Muscle layer of colon (tissue), 2 donors: ENCODE measurements around the gene ENO2.
A peak's percentile ranks its signal among the peaks of the same experiment; 100 is the strongest.

Experiments used
- H3K27ac ChIP-seq: one replicate; pipeline ENCODE4 v1.7.0; 2013; ENCODE audit warnings: low read depth, mild to moderate bottlenecking, low read length, moderate library complexity
- H3K27me3 ChIP-seq, 2 donors: one replicate each; pipeline ENCODE4 v1.7.0; 2013; ENCODE audit warnings: low read length in 2 of 2, mild to moderate bottlenecking in 2 of 2; ENCODE audit not compliant: insufficient read depth in 2 of 2, control insufficient read depth in 1 of 2
- H3K36me3 ChIP-seq: one replicate; pipeline ENCODE4 v1.7.0; 2013; ENCODE audit warnings: mild to moderate bottlenecking, low read length; ENCODE audit not compliant: insufficient read depth
- H3K4me1 ChIP-seq: one replicate; pipeline ENCODE4 v1.7.0; 2013; ENCODE audit warnings: mild to moderate bottlenecking, low read length; ENCODE audit not compliant: insufficient read depth
- H3K4me3 ChIP-seq, 2 donors: one replicate each; pipeline ENCODE4 v1.7.0; 2013; ENCODE audit warnings: low read length in 2 of 2, low read depth in 1 of 2, mild to moderate bottlenecking in 1 of 2, moderate library complexity in 1 of 2
- H3K9ac ChIP-seq: one replicate; pipeline ENCODE4 v1.7.0; 2013; ENCODE audit warnings: low read length
- H3K9me3 ChIP-seq: one replicate; pipeline ENCODE4 v1.7.0; 2013; ENCODE audit warnings: mild to moderate bottlenecking, low read length
- donor health status: abdominal sarcoma.
- donor health status: Adenocarcinoma of cecum.

The ENO2 gene

GRCh38 chr12:6956021-6956727 is 41.8 kb downstream of the ENO2 start:
- H3K9ac ChIP-seq, result no peak overlapping the region
- H3K27ac ChIP-seq, result no peak overlapping the region
- peaks cover 12% of the 10 kb centered on the region for H3K4me1 ChIP-seq
- H3K36me3 ChIP-seq, result no peaks in the 10 kb centered on the region
- H3K4me3 ChIP-seq, result no peak overlapping the region
- H3K27me3 ChIP-seq, result no peaks in the 10 kb centered on the region
- no peaks in the 10 kb centered on the region for H3K9me3 ChIP-seq

DNA sequence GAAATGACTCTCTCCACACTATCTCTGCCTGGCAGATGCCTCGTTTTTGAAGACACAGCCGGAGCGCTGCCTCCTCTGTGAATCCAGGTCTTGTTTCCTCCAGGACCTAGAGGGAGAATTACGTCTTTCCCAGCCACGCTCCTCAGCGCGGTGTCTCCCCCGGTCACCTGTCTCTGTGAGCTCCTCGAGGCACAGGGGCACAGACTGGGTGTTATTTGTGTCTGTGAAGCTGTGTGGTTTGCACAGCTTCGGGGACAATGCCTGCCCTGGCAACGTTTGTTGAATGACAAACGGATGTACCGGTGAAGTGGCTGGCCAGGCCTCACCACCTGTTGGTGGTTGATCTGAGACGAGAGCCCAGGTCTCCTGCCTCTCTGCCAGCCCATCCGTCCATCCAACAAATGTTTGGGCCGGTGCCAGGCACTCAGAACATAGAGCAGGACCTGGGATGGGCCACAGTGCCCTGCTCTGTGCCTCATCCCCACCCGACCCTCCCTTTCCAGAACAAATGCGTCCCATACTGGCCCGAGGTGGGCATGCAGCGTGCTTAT is 42.8 kb downstream of the ENO2 start:
- Histone ChIP-seq H3K9me3 (no peaks in the 10 kb centered on the region), H3K27me3 (no peaks in the 10 kb centered on the region), H3K4me1 (peaks cover 22% of the 10 kb centered on the region), H3K4me3 (no peak overlapping the region), H3K9ac (no peak overlapping the region), H3K36me3 (no peaks in the 10 kb centered on the region), H3K27ac (no peak overlapping the region)

DNA sequence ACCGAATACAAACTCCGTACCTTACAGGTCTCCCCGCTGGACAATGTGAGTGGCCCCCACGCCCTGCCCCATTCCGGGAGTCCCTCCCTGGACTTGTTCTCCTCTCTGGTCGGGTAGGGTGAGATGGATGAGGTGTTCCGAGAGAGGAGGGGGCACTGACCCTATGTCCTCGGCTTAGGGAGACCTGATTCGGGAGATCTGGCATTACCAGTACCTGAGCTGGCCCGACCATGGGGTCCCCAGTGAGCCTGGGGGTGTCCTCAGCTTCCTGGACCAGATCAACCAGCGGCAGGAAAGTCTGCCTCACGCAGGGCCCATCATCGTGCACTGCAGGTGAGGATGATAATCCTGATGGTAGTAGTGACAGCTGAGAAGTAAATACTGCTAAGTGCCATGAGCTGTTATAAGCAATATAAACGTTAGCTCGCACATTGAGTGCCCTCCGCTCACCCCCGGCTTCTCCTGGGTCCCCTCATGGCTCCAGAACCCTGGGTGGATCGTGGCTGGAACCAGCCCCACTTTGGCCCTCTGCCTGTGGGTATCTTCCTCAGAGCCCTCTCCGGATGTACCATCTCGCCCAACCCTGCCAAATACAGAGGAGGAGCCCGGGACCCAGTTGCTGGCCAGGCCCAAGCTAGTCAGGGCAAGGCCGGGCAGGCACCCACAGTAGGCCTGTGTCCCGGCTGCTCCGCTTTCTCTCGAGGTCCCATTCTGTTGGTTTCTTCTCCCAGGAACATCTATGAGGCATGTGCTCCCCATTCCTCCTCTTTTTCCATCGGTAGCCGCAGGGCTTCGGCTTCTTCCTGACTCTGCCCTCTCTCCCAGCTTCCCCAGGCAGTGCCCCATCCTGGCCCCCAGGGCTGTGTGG is 43.6 kb downstream of the ENO2 start:
- Histone ChIP-seq H3K36me3 (no peaks in the 10 kb centered on the region), H3K4me3 (no peak overlapping the region), H3K4me1 (peaks cover 29% of the 10 kb centered on the region), H3K27me3 (no peaks in the 10 kb centered on the region), H3K9ac (no peak overlapping the region), H3K9me3 (no peaks in the 10 kb centered on the region), H3K27ac (no peak overlapping the region)

- H3K27ac ChIP-seq, result no peak overlapping the region
- no peak overlapping the region for H3K4me3 ChIP-seq
- H3K4me1 ChIP-seq, result peaks cover 29% of the 10 kb centered on the region
- H3K36me3 ChIP-seq, result no peaks in the 10 kb centered on the region
- H3K9me3 ChIP-seq, result no peaks in the 10 kb centered on the region
- H3K9ac ChIP-seq, result no peak overlapping the region
- no peaks in the 10 kb centered on the region for H3K27me3 ChIP-seq
These were observed 44.3 kb downstream of the ENO2 start for GRCh38 chr12:6958609-6959057.

DNA sequence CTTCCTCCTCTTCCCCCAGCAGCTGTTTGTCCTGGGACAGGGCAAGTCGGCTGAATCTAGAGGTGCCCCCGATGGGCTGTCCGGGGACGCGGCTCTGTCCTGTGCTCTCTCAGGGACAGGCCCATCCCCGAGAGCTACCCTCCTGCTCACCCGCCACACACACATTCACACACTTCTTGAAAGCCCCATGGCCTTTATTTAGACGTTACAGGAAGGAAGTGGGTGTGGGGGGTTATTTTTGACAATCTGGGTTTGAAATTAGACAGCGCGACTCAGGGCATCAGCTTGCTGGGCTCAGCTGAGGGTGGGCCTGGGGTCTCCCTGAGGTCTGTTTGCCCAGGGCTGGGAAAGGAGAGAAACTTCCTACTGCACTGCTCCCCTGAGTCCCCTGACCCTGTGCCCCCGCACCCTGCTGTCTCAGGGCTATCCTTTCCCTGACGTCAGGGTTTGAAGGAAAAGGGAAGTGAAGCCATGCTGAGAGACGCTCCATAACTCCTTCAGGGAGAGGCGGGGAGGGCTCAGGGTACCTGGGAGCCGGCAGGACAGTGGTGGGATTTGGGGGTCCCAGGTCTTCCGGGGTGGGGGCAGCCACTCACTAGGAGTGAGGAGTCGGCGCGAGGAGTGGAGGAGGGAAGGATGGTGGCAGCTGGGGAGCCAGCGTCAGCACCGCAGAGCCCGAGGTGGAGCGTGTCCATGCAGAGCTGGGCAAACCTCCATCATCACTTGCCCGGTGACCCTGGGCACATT is 44.9 kb downstream of the ENO2 start:
- no peaks in the 10 kb centered on the region for H3K9me3 ChIP-seq
- H3K4me1 ChIP-seq, result peaks cover 26% of the 10 kb centered on the region
- H3K4me3 ChIP-seq, result no peak overlapping the region
- no peak overlapping the region for H3K9ac ChIP-seq
- H3K27ac ChIP-seq, result no peak overlapping the region
- H3K27me3 ChIP-seq, result no peaks in the 10 kb centered on the region
- H3K36me3 ChIP-seq, result no peaks in the 10 kb centered on the region

- no peak overlapping the region for H3K4me3 ChIP-seq
- no peak overlapping the region for H3K9ac ChIP-seq
- H3K27ac ChIP-seq, result no peak overlapping the region
These were observed 45.6 kb downstream of the ENO2 start for GRCh38 chr12:6959805-6960592.

DNA sequence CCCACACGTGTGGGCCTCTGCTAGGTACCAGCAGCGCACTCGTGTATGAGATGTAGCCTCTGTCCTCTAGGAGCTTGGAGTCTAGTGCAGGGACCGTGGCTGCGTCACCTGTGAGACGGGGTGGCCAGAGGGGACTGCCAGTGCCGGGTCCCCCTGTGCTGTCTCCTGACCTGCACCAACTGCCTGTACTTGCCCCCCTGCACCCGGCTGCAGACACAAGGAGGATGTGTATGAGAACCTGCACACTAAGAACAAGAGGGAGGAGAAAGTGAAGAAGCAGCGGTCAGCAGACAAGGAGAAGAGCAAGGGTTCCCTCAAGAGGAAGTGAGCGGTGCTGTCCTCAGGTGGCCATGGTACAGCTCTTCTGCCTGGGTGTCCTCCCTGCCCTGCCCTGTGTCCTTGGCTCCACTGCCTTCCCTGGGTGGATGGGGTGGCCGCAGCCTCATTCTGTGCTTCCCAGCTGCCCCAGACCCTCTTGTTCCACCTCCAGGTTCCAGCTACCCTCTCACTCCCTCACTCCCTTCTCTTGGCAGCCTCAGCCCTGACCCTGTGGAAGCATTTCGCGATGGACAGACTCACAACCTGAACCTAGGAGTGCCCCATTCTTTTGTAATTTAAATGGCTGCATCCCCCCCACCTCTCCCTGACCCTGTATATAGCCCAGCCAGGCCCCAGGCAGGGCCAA is 46.4 kb downstream of the ENO2 start:
- H3K4me3 ChIP-seq, result peak overlapping the region in 1 of 2 donors; percentile 25
- H3K9me3 ChIP-seq, result no peaks in the 10 kb centered on the region
- peaks cover 31% of the 10 kb centered on the region for H3K4me1 ChIP-seq
- H3K27me3 ChIP-seq, result no peaks in the 10 kb centered on the region
- peaks cover 6% of the 10 kb centered on the region for H3K36me3 ChIP-seq
- H3K9ac ChIP-seq, result peak overlapping the region; percentile 0
- no peak overlapping the region for H3K27ac ChIP-seq

More at GRCh38 chr12:6959805-6960592, 45.6 kb downstream of the ENO2 start:
- H3K9me3 ChIP-seq, result no peaks in the 10 kb centered on the region
- H3K27me3 ChIP-seq, result no peaks in the 10 kb centered on the region
- H3K4me1 ChIP-seq, result peaks cover 30% of the 10 kb centered on the region
- H3K36me3 ChIP-seq, result no peaks in the 10 kb centered on the region

GRCh38 chr12:6961278-6961694 is 46.9 kb downstream of the ENO2 start:
- peak overlapping the region; percentile 51 for H3K27ac ChIP-seq
- H3K9me3 ChIP-seq, result no peaks in the 10 kb centered on the region
- peak overlapping the region in 1 of 2 donors; percentile 25 for H3K4me3 ChIP-seq
- peaks cover 12% of the 10 kb centered on the region for H3K36me3 ChIP-seq
- H3K27me3 ChIP-seq, result no peaks in the 10 kb centered on the region
- H3K4me1 ChIP-seq, result peaks cover 31% of the 10 kb centered on the region
- H3K9ac ChIP-seq, result peak overlapping the region; percentile 0

DNA sequence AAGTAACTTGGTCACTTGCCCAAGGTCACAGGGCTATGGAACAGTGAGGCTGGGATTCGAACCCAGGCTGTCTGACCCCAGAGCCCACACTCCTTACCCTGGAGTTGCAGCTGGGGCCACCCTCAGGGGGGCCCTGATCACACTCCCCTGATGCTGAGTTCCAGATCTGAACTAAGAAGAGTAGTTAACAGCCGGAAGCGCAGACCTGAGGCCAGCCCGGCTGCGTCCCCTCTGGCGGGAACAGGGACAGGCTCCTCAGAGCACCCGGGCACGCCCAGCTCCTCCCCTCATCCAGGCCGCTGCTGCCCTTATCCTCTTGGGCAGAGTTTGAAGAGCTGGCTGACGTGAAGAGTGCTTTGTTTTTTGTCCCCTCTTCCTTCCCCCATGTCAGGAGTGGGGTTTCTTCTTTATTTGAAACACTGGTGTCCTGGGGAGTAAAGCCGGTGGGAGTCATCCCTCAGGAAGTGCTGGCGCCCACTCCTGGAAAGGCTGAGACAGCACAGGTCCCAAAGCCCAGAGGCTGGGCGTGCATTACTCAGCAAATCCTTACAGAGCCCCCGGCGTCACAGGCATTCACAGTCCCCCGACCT is 47.4 kb downstream of the ENO2 start:
- H3K27me3 ChIP-seq, result no peaks in the 10 kb centered on the region
- H3K27ac ChIP-seq, result peak overlapping the region; percentile 51
- H3K4me1 ChIP-seq, result peaks cover 31% of the 10 kb centered on the region
- peaks cover 17% of the 10 kb centered on the region for H3K36me3 ChIP-seq
- H3K4me3 ChIP-seq, result peak overlapping the region in 1 of 2 donors; percentile 25
- no peaks in the 10 kb centered on the region for H3K9me3 ChIP-seq
- H3K9ac ChIP-seq, result peak overlapping the region; percentile 0
